ENCODE data around the gene PYY.

Gene PYY

GRCh38 chr17:43986225-43986981 is 32.7 kb upstream of the PYY start:
- TF ChIP-seq TAF1 (IDR thresholded peaks at IDR 0.05; ENCODE audit: low read depth) (no peak), USF1 (IDR thresholded peaks at IDR 0.05) (no peak), YY1 (IDR thresholded peaks at IDR 0.05; ENCODE audit: low read depth) (no peak), FOXM1 (IDR thresholded peaks at IDR 0.05; ENCODE audit: borderline replicate concordance, low read depth) (no peak)

- TF ChIP-seq TEAD4 (IDR thresholded peaks at IDR 0.05) (no peak), YY1 (IDR thresholded peaks at IDR 0.05; ENCODE audit: low read depth) (no peak), FOXM1 (IDR thresholded peaks at IDR 0.05; ENCODE audit: borderline replicate concordance, low read depth) (no peak), REST (IDR thresholded peaks at IDR 0.05; ENCODE audit: low read depth) (no peak), CEBPB (IDR thresholded peaks at IDR 0.05) (no peak), CREB1 (IDR thresholded peaks at IDR 0.05; ENCODE audit: low read depth) (no peak)
Measured at GRCh38 chr17:43984521-43984920, 30.8 kb upstream of the PYY start.

- TF ChIP-seq EGR1 (IDR thresholded peaks at IDR 0.05) (no peak), MAX (IDR thresholded peaks at IDR 0.05) (0 out of 2 replicates have a peak, but pooled peaks have one; percentile 20), NFIC (IDR thresholded peaks at IDR 0.05) (no peak)
Measured at GRCh38 chr17:43983515-43984411, 30.0 kb upstream of the PYY start.

GRCh38 chr17:43983196-43983514 is 29.4 kb upstream of the PYY start:
- TF ChIP-seq ZBTB7A (IDR thresholded peaks at IDR 0.05; ENCODE audit: low read depth) (no peak), TAF1 (IDR thresholded peaks at IDR 0.05; ENCODE audit: low read depth) (no peak), CEBPB (IDR thresholded peaks at IDR 0.05) (no peak), RAD21 (IDR thresholded peaks at IDR 0.05; ENCODE audit: low read depth) (no peak), USF1 (IDR thresholded peaks at IDR 0.05) (no peak), YY1 (IDR thresholded peaks at IDR 0.05; ENCODE audit: low read depth) (no peak), CREB1 (IDR thresholded peaks at IDR 0.05; ENCODE audit: low read depth) (no peak), REST (IDR thresholded peaks at IDR 0.05; ENCODE audit: low read depth) (no peak), EP300 (IDR thresholded peaks at IDR 0.05; ENCODE audit: borderline replicate concordance) (no peak), TCF12 (IDR thresholded peaks at IDR 0.05; ENCODE audit: low read depth) (no peak), FOXM1 (IDR thresholded peaks at IDR 0.05; ENCODE audit: borderline replicate concordance, low read depth) (no peak), MAX (IDR thresholded peaks at IDR 0.05) (no peak), NFIC (IDR thresholded peaks at IDR 0.05) (no peak), TEAD4 (IDR thresholded peaks at IDR 0.05) (no peak), EGR1 (IDR thresholded peaks at IDR 0.05) (no peak)

GRCh38 chr17:43982171-43982570 is 28.4 kb upstream of the PYY start:
- TF ChIP-seq EGR1 (IDR thresholded peaks at IDR 0.05) (no peak), REST (IDR thresholded peaks at IDR 0.05; ENCODE audit: low read depth) (no peak), EP300 (IDR thresholded peaks at IDR 0.05; ENCODE audit: borderline replicate concordance) (no peak), YY1 (IDR thresholded peaks at IDR 0.05; ENCODE audit: low read depth) (no peak), FOXM1 (IDR thresholded peaks at IDR 0.05; ENCODE audit: borderline replicate concordance, low read depth) (no peak), NFIC (IDR thresholded peaks at IDR 0.05) (no peak), CREB1 (IDR thresholded peaks at IDR 0.05; ENCODE audit: low read depth) (no peak), TAF1 (IDR thresholded peaks at IDR 0.05; ENCODE audit: low read depth) (no peak), ZBTB7A (IDR thresholded peaks at IDR 0.05; ENCODE audit: low read depth) (no peak), TCF12 (IDR thresholded peaks at IDR 0.05; ENCODE audit: low read depth) (no peak), USF1 (IDR thresholded peaks at IDR 0.05) (no peak), TEAD4 (IDR thresholded peaks at IDR 0.05) (no peak), CEBPB (IDR thresholded peaks at IDR 0.05) (no peak), MAX (IDR thresholded peaks at IDR 0.05) (no peak), RAD21 (IDR thresholded peaks at IDR 0.05; ENCODE audit: low read depth) (no peak)

Data from Ishikawa (cell line).